T-helper 2 cell treated with Interferon-gamma antibody and Interleukin-4, amounts not matched to agents 5 μg/mL and 100 μg/mL, for 36 hours (primary cell): ENCODE measurements around the gene CLBA1.
"Not testable (repeated sequence)": the region's sequence is repeated elsewhere in the genome, so short reads cannot be mapped to it uniquely, and the experiment has no call there.

Experiments
- DNase-seq: peaks from one replicate; pipeline ENCODE4 v3.0.0; 2021; ENCODE audit warnings: low spot score
- H3K27ac Mint-ChIP-seq: one replicate; pipeline ENCODE4 v1.8.0; 2021; ENCODE audit warnings: mild to moderate bottlenecking, mixed read lengths
- H3K27me3 Mint-ChIP-seq: one replicate; pipeline ENCODE4 v1.8.0; 2021; ENCODE audit warnings: low read depth, mixed read lengths
- H3K36me3 Mint-ChIP-seq: one replicate; pipeline ENCODE4 v1.8.0; 2021; ENCODE audit warnings: low read depth, mixed read lengths
- H3K4me1 Mint-ChIP-seq: one replicate; pipeline ENCODE4 v1.8.0; 2021; ENCODE audit warnings: low read depth, mixed read lengths
- H3K4me3 Mint-ChIP-seq: one replicate; pipeline ENCODE4 v1.8.0; 2022; ENCODE audit warnings: mild to moderate bottlenecking, moderate library complexity, mixed read lengths
- H3K9me3 Mint-ChIP-seq: one replicate; pipeline ENCODE4 v1.8.0; 2021; ENCODE audit warnings: mixed read lengths

CLBA1 gene

GRCh38 chr14:105034315-105035039, 48.9 kb downstream of the CLBA1 start:
- peaks cover 3% of the 10 kb centered on the region for H3K27me3 Mint-ChIP-seq
- DNase-seq: no peak
- no peak overlapping the region for H3K27ac Mint-ChIP-seq
- H3K9me3 Mint-ChIP-seq: no peaks in the 10 kb centered on the region
- H3K36me3 Mint-ChIP-seq: peaks cover 2% of the 10 kb centered on the region
- peaks cover 2% of the 10 kb centered on the region for H3K4me1 Mint-ChIP-seq
- H3K4me3 Mint-ChIP-seq: no peak overlapping the region

DNA sequence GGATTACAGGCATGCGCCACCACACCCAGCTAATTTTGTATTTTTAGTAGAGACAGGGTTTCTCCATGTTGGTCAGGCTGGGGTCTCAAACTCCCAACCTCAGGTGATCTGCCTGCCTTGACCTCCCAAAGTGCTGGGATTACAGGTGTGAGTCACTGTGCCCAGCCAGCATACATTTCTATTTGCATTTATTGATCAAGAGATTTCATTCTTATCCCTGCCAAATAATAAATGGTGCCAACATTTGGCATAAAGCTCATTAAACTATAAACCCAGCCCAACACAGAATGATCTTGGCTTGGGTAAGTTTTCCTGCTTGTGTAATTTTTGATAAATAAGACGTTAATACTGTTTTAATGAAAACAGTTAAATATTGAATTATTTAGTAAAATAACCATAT, 50.0 kb downstream of the CLBA1 start:
- H3K4me1 Mint-ChIP-seq, H3K4me3 Mint-ChIP-seq, H3K27ac Mint-ChIP-seq, DNase-seq, H3K27me3 Mint-ChIP-seq, H3K9me3 Mint-ChIP-seq, H3K36me3 Mint-ChIP-seq: not testable (repeated sequence)

DNA sequence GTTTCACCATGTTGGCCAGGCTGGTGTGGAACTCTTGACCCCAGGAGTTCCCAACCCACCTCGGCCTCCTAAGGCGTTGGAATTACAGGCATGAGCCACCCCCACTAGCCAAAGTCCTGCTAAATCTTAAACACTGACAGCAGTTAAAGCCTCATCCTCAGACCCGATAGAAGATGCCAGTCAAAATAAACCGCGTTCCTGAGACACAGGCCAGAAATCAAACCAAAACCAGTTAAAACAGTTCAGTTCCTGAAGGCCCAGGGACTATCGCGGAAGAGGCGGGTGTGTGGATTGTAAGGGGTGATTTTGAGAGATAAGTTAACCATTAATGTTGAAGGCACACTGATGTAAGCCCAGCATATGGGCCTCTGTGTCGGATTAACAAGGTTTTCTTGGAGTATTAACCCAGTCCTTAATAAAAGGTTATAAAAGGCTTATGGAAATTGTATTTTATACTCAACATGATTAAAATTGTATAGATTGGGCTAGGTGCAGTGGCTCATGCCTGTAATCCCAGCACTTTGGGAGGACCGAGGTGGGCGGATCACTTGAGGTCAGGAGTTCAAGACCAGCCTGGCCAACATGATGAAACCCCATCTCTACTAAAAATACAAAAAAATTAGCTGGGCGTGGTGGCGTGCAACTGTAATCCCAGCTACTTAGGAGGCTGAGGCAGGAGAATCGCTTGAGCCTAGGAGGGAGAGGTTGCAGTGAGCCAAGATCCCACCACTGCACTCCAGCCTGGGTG, 54.0 kb downstream of the CLBA1 start:
- no peak for DNase-seq
- no peak overlapping the region for H3K27ac Mint-ChIP-seq
- peaks cover 8% of the 10 kb centered on the region for H3K27me3 Mint-ChIP-seq
- no peaks in the 10 kb centered on the region for H3K9me3 Mint-ChIP-seq
- H3K4me3 Mint-ChIP-seq: no peak overlapping the region
- no peaks in the 10 kb centered on the region for H3K36me3 Mint-ChIP-seq
- peaks cover 3% of the 10 kb centered on the region for H3K4me1 Mint-ChIP-seq

DNA sequence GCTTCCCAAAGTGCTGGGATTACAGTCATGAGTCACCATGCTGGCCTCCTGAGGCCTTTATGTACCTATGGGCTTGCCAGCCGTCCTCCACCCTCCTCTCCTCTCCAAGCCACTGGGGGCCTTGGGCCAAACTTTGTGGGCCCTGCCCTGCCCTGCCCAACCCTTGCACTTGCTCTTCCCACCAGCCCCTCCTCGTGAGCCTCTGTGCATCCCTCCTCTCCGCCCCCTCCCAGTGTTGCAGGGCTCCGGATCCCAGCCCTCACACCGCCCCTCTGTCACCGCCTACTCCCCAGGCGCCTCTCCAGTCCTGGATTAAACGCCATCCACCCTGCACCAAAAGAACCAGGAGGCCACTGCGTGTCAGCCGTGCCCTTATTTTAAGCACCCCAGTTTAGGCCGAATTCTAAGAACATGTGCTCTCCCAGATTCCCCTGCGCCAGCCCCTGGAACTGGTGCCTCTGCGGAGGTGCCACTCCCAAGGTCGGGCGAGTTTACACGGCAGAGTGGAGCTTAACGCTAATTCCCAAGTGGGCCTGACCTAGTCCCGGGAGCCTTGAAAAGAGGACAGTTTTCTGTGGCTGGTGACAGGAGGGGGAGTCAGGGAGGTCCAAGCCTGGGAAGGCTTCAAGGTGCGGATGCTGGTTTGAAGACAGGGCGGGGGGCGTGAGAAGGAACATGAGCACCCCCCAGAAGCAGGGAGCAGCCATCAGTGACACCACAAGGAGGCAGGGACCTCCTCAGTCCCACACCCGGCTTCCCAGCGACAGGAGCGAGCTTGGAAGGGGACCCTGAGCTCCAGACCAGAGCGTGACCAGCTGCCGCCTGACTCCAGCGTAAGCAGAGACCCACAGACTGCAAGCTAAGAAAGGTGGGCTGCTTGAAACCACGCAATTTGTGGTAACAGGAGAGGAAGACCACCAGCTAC, 56.5 kb downstream of the CLBA1 start:
- no peak for DNase-seq
- Mint-ChIP-seq H3K4me3 (no peak overlapping the region), H3K27me3 (peaks cover 5% of the 10 kb centered on the region), H3K36me3 (peaks cover 2% of the 10 kb centered on the region), H3K9me3 (no peaks in the 10 kb centered on the region), H3K27ac (no peak overlapping the region), H3K4me1 (peaks cover 9% of the 10 kb centered on the region)

DNA sequence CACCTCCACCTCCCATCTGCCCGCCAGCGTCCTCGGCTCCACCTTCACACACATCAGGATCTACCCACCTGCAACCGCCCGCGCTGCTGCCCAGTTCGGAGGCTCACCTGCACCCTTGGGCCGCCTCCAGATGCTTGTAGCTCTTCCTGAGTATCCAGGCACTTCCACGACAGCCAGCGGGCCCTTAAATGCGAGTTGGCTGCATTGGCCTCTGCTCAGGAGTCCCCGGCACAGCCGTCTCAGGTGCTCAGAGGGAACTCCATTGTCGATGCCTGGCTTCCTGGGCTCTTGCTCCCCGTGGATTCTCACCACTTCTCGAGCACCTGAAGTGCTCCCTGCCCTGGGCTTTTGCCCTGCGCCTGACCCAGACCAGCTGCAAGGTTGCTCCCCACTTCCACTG, 57.2 kb downstream of the CLBA1 start:
- no peak overlapping the region for H3K27ac Mint-ChIP-seq
- H3K4me1 Mint-ChIP-seq: peaks cover 9% of the 10 kb centered on the region
- peaks cover 5% of the 10 kb centered on the region for H3K27me3 Mint-ChIP-seq
- peaks cover 2% of the 10 kb centered on the region for H3K36me3 Mint-ChIP-seq
- no peak for DNase-seq
- H3K4me3 Mint-ChIP-seq: no peak overlapping the region
- no peaks in the 10 kb centered on the region for H3K9me3 Mint-ChIP-seq

DNA sequence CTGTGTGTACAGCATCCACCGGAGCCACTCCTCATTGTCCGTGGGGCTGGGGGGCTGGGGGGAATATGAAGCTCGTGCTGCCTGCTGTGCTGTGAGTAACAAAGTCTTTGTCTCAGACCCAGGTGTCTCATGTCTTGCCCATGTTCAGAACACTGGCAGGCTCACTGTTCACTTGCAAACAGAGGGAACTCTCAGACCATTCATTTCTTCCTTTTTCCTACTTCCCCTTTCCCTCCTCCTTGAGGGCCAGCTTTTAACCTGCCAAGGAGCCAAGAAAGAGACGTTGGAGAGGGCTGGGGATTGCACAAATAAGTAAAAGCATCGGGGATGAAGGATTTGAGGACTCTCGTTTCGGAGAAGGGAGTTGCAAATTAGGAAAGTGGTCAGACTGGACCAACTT, 58.1 kb downstream of the CLBA1 start:
- peaks cover 5% of the 10 kb centered on the region for H3K27me3 Mint-ChIP-seq
- peaks cover 9% of the 10 kb centered on the region for H3K4me1 Mint-ChIP-seq
- no peak for DNase-seq
- no peak overlapping the region for H3K4me3 Mint-ChIP-seq
- no peaks in the 10 kb centered on the region for H3K9me3 Mint-ChIP-seq
- H3K27ac Mint-ChIP-seq: no peak overlapping the region
- peaks cover 2% of the 10 kb centered on the region for H3K36me3 Mint-ChIP-seq
